IPS DF 4.7 (cell line): ENCODE measurements around the gene RIN1.
"Not testable (repeated sequence)": the region's sequence is repeated elsewhere in the genome, so short reads cannot be mapped to it uniquely, and the experiment has no call there.

ENCODE experiments used
- DNase-seq: peaks from one replicate; pipeline ENCODE4 v3.0.0-alpha.2; 2013; ENCODE audit warnings: low spot score; ENCODE audit errors: extremely low read depth

RIN1 gene

GRCh38 chr11:66320748-66321147 lies 15.5 kb downstream of the RIN1 start:
- DNase-seq, result not testable (repeated sequence)

- DNase-seq, result not testable (repeated sequence)
These were observed 15.9 kb downstream of the RIN1 start for GRCh38 chr11:66320289-66320688.

GRCh38 chr11:66318600-66318970 lies 17.6 kb downstream of the RIN1 start:
- DNase-seq, result no peak

GRCh38 chr11:66317723-66318599 lies 18.3 kb downstream of the RIN1 start:
- DNase-seq, result no peak

GRCh38 chr11:66317322-66317722 lies 18.9 kb downstream of the RIN1 start:
- DNase-seq, result no peak

GRCh38 chr11:66316849-66317251 lies 19.4 kb downstream of the RIN1 start, which contains the start of gene CD248:
Gene CD248 (minus strand): TSS chr11:66317044. CDS start chr11:66317027, 17 bp downstream.
- no peak for DNase-seq

- DNase-seq, result no peak
These were observed 20.1 kb downstream of the RIN1 start for GRCh38 chr11:66315921-66316811.

GRCh38 chr11:66315498-66315885 lies 20.7 kb downstream of the RIN1 start:
- DNase-seq, result no peak

- DNase-seq, result no peak
These were observed 21.4 kb downstream of the RIN1 start for GRCh38 chr11:66314561-66315497.

- no peak for DNase-seq
These were observed 22.1 kb downstream of the RIN1 start for GRCh38 chr11:66314186-66314501.

GRCh38 chr11:66313321-66314185 lies 22.7 kb downstream of the RIN1 start:
- DNase-seq, result no peak

- peak; percentile 87 for DNase-seq
These were observed 23.5 kb downstream of the RIN1 start for GRCh38 chr11:66312549-66313320.

GRCh38 chr11:66311965-66312548 lies 24.2 kb downstream of the RIN1 start:
- DNase-seq, result no peak

GRCh38 chr11:66311470-66311964 lies 24.7 kb downstream of the RIN1 start:
- DNase-seq, result no peak

GRCh38 chr11:66310803-66311440 lies 25.3 kb downstream of the RIN1 start:
- DNase-seq, result not testable (repeated sequence)

GRCh38 chr11:66310324-66310723 lies 25.9 kb downstream of the RIN1 start:
- no peak for DNase-seq

GRCh38 chr11:66309475-66309874 lies 26.8 kb downstream of the RIN1 start:
- DNase-seq, result no peak

GRCh38 chr11:66302656-66303055 lies 33.6 kb downstream of the RIN1 start:
- no peak for DNase-seq
